ENCODE measurements around the gene ABHD12.

GRCh38 chr20:25345721-25346120 lies 44.9 kb downstream of the ABHD12 start:
- TF ChIP-seq CTCF (conservative IDR thresholded peaks at IDR 0.05; ENCODE audit: low read depth, low read length), result no peak
- TF ChIP-seq EZH2 (IDR thresholded peaks at IDR 0.05; ENCODE audit: borderline replicate concordance, low read depth, low read length, poor library complexity, severe bottlenecking), result no peak

All from A673 (cell line).